ENCODE data around the gene THADA.

DNA sequence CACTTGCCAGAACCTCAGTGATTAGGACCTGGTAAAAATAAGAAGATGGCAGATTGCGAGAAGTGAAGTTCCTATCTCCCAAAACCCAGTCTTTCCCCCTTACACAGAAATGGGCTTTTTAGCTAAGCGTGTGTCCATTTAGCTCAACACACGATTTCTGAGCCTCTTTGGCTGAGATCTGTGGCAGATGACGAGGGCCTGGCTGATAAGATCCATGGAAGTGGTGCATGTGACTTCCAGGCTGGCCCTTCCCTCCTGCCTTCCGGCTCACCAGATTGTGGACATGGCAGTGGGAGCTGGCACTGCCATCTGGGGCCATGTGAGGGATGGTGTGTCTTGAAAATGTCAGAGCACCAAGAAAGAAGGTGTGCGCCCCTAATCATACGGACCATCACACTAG, 328.5 kb downstream of the THADA start:
- TF ChIP-seq FOXP2 (optimal IDR thresholded peaks at IDR 0.05; ENCODE audit: borderline replicate concordance, extremely low read depth, extremely low read length, insufficient read depth), result no peak
- TF ChIP-seq TAF1 (IDR thresholded peaks at IDR 0.05; ENCODE audit: borderline replicate concordance, insufficient read depth, low read length), result no peak
- no peak for TF ChIP-seq POLR2AphosphoS5 (IDR thresholded peaks at IDR 0.05; ENCODE audit: low read depth, low read length)
- TF ChIP-seq, protein P1, sequence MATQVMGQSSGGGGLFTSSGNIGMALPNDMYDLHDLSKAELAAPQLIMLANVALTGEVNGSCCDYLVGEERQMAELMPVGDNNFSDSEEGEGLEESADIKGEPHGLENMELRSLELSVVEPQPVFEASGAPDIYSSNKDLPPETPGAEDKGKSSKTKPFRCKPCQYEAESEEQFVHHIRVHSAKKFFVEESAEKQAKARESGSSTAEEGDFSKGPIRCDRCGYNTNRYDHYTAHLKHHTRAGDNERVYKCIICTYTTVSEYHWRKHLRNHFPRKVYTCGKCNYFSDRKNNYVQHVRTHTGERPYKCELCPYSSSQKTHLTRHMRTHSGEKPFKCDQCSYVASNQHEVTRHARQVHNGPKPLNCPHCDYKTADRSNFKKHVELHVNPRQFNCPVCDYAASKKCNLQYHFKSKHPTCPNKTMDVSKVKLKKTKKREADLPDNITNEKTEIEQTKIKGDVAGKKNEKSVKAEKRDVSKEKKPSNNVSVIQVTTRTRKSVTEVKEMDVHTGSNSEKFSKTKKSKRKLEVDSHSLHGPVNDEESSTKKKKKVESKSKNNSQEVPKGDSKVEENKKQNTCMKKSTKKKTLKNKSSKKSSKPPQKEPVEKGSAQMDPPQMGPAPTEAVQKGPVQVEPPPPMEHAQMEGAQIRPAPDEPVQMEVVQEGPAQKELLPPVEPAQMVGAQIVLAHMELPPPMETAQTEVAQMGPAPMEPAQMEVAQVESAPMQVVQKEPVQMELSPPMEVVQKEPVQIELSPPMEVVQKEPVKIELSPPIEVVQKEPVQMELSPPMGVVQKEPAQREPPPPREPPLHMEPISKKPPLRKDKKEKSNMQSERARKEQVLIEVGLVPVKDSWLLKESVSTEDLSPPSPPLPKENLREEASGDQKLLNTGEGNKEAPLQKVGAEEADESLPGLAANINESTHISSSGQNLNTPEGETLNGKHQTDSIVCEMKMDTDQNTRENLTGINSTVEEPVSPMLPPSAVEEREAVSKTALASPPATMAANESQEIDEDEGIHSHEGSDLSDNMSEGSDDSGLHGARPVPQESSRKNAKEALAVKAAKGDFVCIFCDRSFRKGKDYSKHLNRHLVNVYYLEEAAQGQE (IDR thresholded peaks at IDR 0.05; ENCODE audit: insufficient read depth in 1 of 2, low read depth in 2 of 2, low read length in 2 of 2), result no peak
